OCI-LY7 (cell line): ENCODE data around the gene AMIGO1. TPM values are rescaled to one million over a fixed set of nuclear protein-coding genes. Genes with fewer than 3 reads are reported as not detected.
"Not testable (repeated sequence)": the region's sequence is repeated elsewhere in the genome, so short reads cannot be mapped to it uniquely, and the experiment has no call there.

ENCODE experiments used
- BruUV-seq: library from RNA; stranded (reverse); fragments of 400-500 nt; replicated peaks from 2 replicates; lab custom pipeline; 2021; lab: Mats Ljungman, UMichigan
- CTCF ChIA-PET: fragments of 300-600 bp; sonication (Branson Sonifier 250); formaldehyde crosslinking; loops from one replicate; lab custom pipeline; 2022; ENCODE audit warnings: antibody characterized with exemption; ENCODE audit not compliant: unreplicated experiment; lab: Charles Lee
- POLR2A ChIA-PET: fragments of 300-600 bp; sonication (Branson Sonifier 250); formaldehyde crosslinking; loops from one replicate; lab custom pipeline; 2022; ENCODE audit warnings: antibody characterized with exemption; lab: Charles Lee
- DNase-seq: peaks from one replicate; pipeline ENCODE4 v3.0.0-alpha.2; 2015; ENCODE audit warnings: low spot score
- H2AFZ ChIP-seq: fragments of 200-600 bp; sonication (generic), shearing (Covaris generic); 2 replicates; pipeline ENCODE4 v1.6.1; 2014; ENCODE audit warnings: mild to moderate bottlenecking, antibody characterized with exemption, low read length, moderate library complexity
- H3K27ac ChIP-seq: fragments of 200-600 bp; sonication (generic); 2 replicates; pipeline ENCODE4 v1.5.1; 2014; ENCODE audit warnings: mixed run types, low read depth, mild to moderate bottlenecking, moderate library complexity, low read length, inconsistent platforms; ENCODE audit not compliant: poor library complexity, severe bottlenecking
- H3K36me3 ChIP-seq: fragments of 200-600 bp; sonication (generic); 2 replicates; pipeline ENCODE4 v1.6.1; 2014; ENCODE audit warnings: mild to moderate bottlenecking, antibody characterized with exemption, low read length, moderate library complexity, mixed read lengths; ENCODE audit not compliant: insufficient read depth
- H3K4me1 ChIP-seq: fragments of 200-600 bp; sonication (generic); 2 replicates; pipeline ENCODE4 v1.5.1; 2014; ENCODE audit warnings: mild to moderate bottlenecking, low read length; ENCODE audit not compliant: insufficient read depth, poor library complexity, severe bottlenecking
- H3K4me2 ChIP-seq: fragments of 200-600 bp; sonication (generic); 2 replicates; pipeline ENCODE4 v1.6.1; 2014; ENCODE audit warnings: mild to moderate bottlenecking, low read length
- H3K4me3 ChIP-seq: fragments of 200-600 bp; sonication (generic); 2 replicates; pipeline ENCODE4 v1.5.1; 2014; ENCODE audit warnings: mild to moderate bottlenecking, low read depth, low read length; ENCODE audit not compliant: poor library complexity, severe bottlenecking
- H3K79me2 ChIP-seq: fragments of 200-600 bp; sonication (generic); 2 replicates; pipeline ENCODE4 v1.6.1; 2016; ENCODE audit warnings: low read depth, mild to moderate bottlenecking, low read length, moderate library complexity, mixed read lengths; ENCODE audit not compliant: insufficient read depth
- H3K9me2 ChIP-seq: fragments of 200-600 bp; sonication (generic); 2 replicates; pipeline ENCODE4 v1.6.1; 2016; ENCODE audit warnings: mild to moderate bottlenecking, low read length, mixed read lengths; ENCODE audit not compliant: insufficient read depth
- H3K9me3 ChIP-seq: fragments of 200-600 bp; sonication (generic); 2 replicates; pipeline ENCODE4 v1.6.1; 2014; ENCODE audit warnings: mild to moderate bottlenecking, mixed run types, low read length, mixed read lengths
- H4K20me1 ChIP-seq: fragments of 200-600 bp; sonication (generic); 2 replicates; pipeline ENCODE4 v1.6.1; 2014; ENCODE audit warnings: mild to moderate bottlenecking, antibody characterized with exemption, low read length, moderate library complexity, mixed read lengths; ENCODE audit not compliant: insufficient read depth
- EZH2phosphoT487 ChIP-seq: fragments of 200-600 bp; sonication (generic); IDR thresholded peaks from 2 replicates; pipeline ENCODE4 v1.6.1; 2018; ENCODE audit warnings: low read depth, borderline replicate concordance, mild to moderate bottlenecking, mixed run types, antibody characterized with exemption, low read length, moderate library complexity, mixed read lengths
- intact Hi-C: fragments of 100-400 bp; cut with micrococcal nuclease; formaldehyde crosslinking; loops from one replicate; pipeline ENCODE4 v1.10.0; 2022; ENCODE audit not compliant: unreplicated experiment
- total RNA-seq, 2 experiments: library from RNA; depleted of rRNA in 1 of 2; stranded (reverse); fragments of >200 nt in 1 of 2; shearing (Covaris generic) in 1 of 2; gene quantifications; 2 replicates each; pipeline ENCODE4 v1.2.3, GENCODE V29; 2014 to 2022
- TF ChIP-seq, protein P1 (sequence below): fragments of 200-600 bp; sonication (generic); conservative IDR thresholded peaks from 2 replicates; pipeline ENCODE4 v1.5.1; 2014; ENCODE audit warnings: mild to moderate bottlenecking, antibody characterized with exemption, low read length, moderate library complexity, mixed read lengths

The AMIGO1 gene
- total RNA-seq, 2 experiments from 2014 or later = 0.15 to 0.16 TPM

DNA sequence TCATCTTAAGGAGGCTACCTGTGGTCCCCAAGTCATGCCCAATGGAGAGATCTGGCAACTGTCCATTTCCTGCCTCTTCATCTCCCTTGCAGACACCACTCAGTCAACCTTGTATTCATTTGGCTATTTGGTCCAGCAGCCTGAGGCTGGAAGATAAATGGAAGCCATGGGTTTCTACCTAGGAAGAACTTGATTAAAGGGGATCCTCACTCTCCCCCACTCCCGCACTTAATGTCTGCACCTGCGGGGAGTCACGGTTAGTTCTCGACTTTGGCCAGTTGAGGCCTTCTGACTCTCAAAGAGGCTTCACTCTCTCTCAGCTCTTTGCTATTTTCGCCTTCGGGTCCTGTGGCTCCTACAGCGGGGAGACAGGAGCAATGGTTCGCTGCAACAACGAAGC is 34.3 kb downstream of the AMIGO1 start:
- Histone ChIP-seq H3K4me1 (no peaks in the 10 kb centered on the region), H3K4me3 (no peak overlapping the region), H3K4me2 (no peak overlapping the region), H4K20me1 (no peaks in the 10 kb centered on the region), H3K27ac (no peak overlapping the region), H3K9me2 (no peaks in the 10 kb centered on the region), H3K9me3 (no peaks in the 10 kb centered on the region), H3K79me2 (no peaks in the 10 kb centered on the region), H2AFZ (no peak overlapping the region), H3K36me3 (no peaks in the 10 kb centered on the region)
- POLR2A ChIA-PET = no interaction called here
- TF ChIP-seq, protein P1, sequence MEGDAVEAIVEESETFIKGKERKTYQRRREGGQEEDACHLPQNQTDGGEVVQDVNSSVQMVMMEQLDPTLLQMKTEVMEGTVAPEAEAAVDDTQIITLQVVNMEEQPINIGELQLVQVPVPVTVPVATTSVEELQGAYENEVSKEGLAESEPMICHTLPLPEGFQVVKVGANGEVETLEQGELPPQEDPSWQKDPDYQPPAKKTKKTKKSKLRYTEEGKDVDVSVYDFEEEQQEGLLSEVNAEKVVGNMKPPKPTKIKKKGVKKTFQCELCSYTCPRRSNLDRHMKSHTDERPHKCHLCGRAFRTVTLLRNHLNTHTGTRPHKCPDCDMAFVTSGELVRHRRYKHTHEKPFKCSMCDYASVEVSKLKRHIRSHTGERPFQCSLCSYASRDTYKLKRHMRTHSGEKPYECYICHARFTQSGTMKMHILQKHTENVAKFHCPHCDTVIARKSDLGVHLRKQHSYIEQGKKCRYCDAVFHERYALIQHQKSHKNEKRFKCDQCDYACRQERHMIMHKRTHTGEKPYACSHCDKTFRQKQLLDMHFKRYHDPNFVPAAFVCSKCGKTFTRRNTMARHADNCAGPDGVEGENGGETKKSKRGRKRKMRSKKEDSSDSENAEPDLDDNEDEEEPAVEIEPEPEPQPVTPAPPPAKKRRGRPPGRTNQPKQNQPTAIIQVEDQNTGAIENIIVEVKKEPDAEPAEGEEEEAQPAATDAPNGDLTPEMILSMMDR = no peak
- no peak for TF ChIP-seq EZH2phosphoT487
- no peak for DNase-seq
- no TSS peak for BruUV-seq
- CTCF ChIA-PET = no interaction called here
- intact Hi-C loops = no loop called here

DNA sequence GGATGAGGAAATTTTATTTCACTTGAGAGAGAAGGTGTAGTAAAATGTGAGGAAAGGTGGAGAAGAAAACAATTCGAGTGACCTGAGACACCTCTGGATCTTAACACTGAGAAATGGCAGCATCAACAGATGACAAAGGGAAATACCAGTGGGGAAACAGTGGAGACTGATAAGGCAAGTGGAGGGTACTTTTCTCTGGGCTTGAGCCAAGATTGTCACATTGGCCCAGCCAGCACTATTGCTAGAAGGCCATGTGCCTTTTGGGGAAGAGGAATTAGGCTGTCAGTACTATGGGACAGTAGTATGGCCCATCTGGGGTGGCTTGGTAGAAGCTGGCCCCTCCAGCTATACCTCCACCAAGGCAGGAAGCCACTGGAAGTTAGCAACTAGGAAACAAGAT is 34.8 kb downstream of the AMIGO1 start:
- Histone ChIP-seq H3K9me3 (no peaks in the 10 kb centered on the region), H3K4me3 (no peak overlapping the region), H3K4me2 (no peak overlapping the region), H4K20me1 (no peaks in the 10 kb centered on the region), H3K79me2 (no peaks in the 10 kb centered on the region), H3K36me3 (no peaks in the 10 kb centered on the region), H3K9me2 (no peaks in the 10 kb centered on the region), H3K27ac (no peak overlapping the region), H3K4me1 (no peaks in the 10 kb centered on the region), H2AFZ (no peak overlapping the region)
- ChIA-PET POLR2A (no interaction called here), CTCF (no interaction called here)
- no peak for DNase-seq
- intact Hi-C loops = no loop called here
- TF ChIP-seq, protein P1 = no peak
- no peak for TF ChIP-seq EZH2phosphoT487
- BruUV-seq = no TSS peak

DNA sequence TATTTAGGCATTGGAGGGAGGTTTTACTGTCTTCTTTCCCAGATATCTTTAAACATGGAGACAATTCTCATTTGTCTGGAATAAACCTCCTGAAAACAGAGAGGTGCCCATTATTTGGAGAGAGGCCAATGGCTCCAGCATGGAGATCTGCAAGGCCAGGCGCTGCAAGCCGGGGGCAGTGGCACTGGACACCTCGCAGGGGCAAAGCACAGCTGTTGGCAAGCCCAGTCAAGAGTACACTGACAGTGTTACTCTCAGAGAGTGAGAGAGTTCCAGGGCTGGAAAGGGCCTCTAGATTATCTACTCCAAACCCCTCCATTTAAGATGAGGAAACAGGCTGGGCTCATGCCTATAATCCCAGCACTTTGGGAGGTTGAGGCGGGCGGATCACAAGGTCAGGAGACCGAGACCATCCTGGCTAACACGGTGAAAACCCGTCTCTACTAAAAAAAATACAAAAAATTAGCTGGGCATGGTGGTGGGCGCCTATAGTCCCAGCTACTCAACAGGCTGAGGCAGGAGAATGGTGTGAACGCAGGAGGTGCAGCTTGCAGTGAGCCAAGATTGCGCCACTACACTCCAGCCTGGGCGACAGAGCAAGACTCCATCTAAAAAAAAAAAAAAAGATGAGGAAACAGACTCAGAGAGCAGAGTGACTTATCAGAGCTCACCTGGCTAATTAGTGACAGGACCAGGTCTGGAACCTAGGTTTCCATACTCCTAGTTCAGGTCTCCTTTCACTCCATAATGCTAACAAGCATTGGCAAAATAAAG is 36.1 kb downstream of the AMIGO1 start:
- DNase-seq, BruUV-seq, H2AFZ ChIP-seq, H3K4me2 ChIP-seq, POLR2A ChIA-PET, intact Hi-C loops, H3K36me3 ChIP-seq, H3K9me3 ChIP-seq, H4K20me1 ChIP-seq, H3K4me3 ChIP-seq, H3K79me2 ChIP-seq, H3K27ac ChIP-seq, H3K4me1 ChIP-seq, CTCF ChIA-PET, H3K9me2 ChIP-seq: not testable (repeated sequence)
